Activated CD8-positive, alpha-beta memory T cell treated with anti-CD3 and anti-CD28 coated beads, Interleukin-2, amount 50 U/mL, for 1 hour (primary cell): ENCODE data around the gene DDX27.

Source experiments
- DNase-seq: peaks from one replicate; pipeline ENCODE4 v3.0.0-alpha.2; 2020; ENCODE audit errors: extremely low read depth

Gene DDX27

DNA sequence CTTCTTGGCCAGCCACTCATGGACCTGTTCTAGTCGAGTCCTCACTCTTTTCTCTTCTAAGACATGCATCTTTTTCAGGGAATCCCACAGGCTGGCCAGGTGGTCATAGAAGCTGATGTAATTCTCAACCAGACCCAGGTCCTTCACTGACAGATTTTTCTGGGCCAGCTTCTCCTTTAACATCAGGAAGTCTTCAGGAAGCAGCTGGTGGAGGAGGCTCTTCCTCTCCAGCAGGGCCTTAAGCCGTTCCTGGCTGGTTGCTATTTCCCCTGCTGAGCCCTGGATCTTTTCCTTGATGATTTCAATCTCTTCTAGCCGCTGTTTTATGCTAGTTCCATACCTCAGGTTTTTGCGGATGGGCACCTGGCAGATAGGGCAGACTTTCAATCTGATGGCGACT is 28.6 kb downstream of the DDX27 start:
- no peak for DNase-seq

DNA sequence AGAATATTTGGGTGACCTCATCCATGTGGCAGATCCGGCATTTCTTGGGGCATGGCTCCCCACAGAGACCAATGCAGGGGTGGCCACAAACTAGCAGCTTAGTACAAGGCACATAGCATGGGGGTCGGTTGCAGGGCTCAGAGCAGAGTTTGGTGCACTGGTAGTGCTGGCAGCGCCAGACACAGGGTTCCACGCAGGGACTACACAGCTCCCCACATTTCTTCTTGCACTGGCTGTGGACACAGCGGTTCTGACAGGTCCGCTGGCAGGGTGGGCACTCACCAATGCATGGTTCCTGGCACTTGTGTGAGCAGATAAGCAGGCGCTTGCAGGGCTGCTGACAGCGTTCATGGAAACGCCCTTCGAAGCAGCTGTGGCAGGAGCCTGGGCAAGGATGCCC is 29.1 kb downstream of the DDX27 start:
- DNase-seq = no peak

DNA sequence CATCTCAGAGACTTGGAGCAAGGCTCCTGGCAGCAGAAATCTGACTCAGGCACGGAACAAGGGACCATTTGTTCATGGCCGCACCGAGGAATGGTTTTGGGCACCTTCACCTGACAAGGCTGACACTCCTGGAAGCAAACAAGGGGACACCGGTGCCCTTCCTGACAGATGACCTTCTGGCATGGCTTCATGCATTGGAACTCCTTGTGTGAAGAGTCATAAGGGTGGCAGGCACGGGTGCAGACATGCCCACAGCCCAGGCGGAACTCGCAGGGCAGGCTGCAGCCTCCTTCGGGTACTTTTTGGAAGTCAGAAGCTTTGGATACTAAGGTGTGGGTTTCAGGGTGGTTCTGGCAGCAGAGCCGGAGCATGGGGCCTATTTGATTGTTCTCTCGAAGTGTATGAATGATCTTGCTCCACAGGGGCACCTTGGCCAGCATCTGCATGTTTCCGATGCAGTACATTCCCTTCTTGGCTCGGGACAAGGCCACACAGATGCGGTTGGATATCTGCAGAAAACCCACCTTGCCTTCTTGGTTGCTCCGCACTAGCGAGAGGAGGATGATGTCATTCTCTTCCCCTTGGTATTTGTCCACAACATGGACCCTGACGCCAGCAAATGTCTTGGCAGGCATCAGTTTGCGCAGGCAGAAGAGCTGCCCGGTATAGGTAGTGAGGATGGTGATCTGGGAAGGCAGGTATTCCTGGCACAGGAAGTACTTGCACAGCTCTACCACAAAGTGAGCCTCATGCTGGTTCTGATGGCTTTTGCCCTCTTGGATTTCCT is 29.9 kb downstream of the DDX27 start:
- DNase-seq = no peak

DNA sequence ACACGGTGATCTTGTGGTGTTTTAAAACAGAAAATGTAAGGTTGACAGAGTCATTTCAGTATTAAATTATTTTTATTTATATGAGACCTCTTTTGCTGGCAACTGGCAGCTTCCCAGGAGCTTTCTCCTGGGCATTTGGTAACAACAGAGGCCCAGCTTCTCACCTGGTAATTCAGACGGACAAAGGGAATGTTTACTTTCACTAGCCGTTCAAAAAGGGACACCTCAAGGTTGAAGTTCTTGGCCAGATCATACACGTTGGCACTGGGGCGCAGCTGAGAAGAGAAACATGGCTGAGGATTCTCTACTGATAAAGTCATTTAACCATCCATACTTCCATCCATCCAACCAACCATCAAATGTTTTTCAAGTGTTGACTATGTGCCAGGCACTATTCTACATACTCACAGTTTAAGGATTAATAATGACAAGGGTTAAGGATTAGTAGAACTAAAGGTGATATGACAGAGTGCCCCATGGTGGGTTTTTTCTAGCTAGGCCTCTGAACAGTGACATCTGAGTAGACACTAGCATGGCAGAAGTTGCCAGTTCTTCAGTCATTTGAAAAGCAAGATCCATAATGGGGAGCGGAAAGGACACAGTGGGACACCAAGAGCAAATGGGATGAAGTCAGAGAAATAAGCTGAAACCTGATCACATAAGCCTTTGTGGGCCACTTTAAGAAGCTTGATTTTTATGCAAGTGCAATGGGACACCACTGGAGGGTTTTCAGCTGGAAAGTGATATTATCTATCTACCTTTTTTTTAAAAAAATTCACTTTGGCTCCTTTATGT is 33.5 kb downstream of the DDX27 start:
- DNase-seq = no peak

DNA sequence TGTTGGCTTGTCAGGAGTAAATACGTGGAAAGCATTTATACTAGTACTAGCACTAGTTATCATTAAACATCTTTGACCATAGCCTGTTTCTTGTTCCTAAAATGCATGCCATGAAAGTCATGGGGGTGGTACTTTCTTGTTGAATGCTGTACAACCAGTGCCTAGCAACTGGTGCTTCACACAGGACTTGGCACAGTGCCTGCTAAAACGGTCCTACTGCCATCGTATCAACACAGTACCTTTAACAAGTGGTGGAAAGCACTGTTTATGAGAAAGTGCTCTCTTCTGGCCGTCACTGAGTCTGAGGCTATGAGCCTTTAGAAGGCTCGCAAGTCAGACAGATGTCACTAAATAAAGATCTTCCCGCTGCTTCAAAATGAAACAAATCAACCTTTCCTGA is 37.0 kb downstream of the DDX27 start:
- no peak for DNase-seq

DNA sequence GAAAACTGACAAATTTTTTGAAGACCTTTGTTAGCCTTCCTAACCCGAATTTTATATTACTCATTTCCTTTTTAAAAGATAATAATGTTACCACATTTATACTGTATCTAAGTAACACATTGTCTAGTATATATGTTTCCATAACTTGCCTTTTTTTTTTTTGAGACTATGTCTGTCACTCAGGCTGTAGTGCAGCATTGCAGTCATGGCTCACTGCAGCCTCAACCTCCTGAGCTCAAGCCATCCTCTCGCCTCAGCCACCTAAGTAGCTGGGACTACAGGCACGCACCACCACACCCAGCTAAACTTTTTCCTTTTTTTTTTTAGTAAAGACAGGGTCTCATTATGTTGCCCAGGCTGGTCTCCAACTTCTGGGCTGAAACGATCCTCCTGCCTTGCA is 40.1 kb downstream of the DDX27 start:
- no peak for DNase-seq

DNA sequence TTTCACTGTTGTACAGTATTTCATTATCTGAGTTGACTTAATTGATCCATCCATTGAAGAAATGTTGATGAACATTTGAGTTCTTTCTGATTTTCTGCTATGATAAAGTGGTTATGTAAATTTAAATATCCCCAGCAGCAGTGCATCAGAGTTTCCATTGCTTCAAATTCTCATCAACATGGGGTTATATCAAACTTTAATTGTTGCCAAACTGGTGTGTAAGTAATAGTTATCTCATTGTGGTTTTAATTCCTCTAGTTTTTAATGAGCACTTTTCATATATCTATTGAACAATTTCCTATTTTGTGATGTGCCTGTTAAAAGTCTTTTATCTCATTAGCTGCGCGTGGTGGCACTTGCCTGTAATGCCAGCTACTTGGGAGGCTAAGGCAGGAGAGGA is 40.6 kb downstream of the DDX27 start:
- no peak for DNase-seq

DNA sequence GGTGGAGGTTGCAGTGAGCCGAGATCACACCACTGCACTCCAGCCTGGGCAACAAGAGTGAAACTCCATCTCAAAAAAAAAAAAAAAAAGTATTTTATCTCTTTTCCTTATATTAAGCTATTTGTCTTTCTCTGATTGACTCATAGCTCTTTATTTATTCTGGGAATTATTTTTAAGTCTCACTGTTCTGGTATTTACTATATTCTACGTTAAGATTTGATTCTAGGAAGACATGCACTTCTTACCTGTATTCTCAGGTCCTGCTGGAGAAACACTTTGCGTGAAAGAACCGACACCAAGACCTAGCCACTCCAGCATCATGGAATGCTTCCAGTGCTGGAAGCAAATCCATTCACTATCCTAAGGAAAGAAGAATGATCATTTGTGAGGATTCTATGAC is 41.0 kb downstream of the DDX27 start:
- no peak for DNase-seq

DNA sequence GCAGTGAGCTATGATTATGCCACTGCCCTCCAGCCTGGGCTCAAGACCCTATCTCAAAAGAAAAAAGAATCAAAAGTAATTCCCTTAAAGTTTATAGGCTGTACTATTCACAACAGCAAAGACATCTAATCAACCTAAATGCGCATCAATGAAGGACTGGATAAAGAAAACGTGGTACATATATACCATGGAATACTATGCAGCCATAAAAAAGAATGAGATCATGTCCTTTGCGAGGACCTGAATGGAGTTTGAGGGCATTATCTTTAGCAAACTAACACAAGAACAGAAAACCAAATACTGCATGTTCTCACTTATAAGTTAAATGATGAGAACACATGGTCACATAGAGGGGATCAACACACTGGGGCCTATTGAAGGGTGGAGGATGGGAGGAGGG is 42.0 kb downstream of the DDX27 start:
- no peak for DNase-seq

DNA sequence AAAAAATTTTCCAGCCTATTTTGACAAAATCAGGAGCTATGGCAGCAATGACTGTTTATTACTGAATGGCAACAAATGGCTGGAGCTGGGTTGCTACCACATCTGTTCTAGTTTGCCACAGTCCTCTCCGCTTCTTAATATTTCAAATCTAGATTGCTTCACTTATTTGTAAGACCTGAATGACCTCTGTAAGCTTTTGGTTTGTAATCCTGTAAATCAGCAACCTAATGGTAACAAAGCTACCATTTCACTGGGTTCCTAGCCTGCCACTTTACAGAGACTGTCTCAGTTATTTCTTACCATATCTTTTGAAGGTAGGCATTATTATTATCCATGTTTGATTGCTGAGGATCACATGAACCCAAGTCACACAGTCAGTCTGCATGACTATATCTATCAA is 43.2 kb downstream of the DDX27 start:
- no peak for DNase-seq

DNA sequence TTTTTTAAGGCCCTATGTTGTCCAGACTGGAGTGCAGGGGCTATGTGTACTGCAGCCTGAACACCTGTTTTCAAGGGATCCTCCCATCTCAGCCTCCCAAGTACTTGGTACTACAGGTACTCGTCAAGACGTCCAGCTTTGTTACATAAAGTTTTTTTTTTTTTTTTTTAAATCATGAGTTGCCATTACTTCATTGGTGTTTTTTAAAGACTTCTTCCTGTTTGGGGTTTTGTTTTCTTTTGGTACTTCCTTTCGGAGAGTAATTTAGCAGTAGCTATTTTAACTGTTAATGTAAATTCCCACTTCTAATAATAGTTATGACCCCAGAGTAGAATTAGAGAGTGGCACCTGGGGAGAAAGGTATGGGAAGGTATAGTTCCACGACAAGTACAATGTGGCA is 48.1 kb downstream of the DDX27 start:
- no peak for DNase-seq

DNA sequence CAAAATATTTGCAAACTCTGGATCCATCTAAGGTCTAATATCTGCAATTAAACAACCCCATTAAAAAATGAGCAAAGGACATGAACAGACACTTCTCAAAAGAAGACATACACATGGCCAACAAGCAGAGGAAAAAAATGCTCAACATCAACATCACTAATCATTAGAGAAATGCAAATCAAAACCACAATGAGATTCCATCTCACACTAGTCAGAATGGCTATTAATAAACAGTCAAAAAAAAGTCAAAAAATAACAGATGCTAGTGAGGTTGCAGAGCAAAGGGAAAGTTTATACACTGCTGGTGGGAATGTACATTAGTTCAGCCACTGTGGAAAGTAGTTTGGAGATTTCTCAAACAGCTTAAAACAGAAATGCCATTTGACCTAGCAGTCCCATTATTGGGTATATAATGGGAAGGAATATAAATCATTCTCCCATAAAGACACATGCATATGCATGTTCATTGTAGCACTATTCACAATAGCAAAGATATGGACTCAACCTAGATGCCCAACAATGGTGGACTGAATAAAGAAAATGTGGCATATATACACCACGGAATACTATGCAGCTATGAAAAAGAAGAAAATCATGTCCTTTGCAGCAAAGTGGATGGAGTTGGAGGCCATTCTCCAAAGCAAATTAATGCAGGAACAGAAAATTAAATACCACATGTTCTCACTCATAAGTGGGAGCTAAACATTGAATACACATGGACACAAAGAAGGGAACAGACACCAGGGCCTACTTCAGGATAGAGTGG is 49.6 kb downstream of the DDX27 start:
- no peak for DNase-seq

DNA sequence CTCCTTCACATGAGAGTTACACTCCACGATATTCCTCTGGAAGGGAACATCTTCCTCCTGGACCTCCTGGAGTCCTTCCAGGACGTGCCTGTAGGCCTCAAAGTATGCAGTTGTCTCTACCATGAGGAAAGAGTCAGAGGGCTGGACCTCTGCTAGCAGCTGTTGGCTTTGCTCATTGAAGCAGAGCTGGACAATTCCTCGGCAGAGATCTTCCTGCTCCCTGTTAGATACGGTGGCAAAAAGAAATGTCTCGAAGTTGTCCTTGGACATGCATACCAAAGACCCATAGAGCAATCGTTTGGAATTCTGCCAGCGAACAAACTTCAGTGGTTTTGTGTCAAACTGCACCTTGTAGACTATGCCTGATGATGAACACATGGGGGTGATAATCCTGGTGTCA is 51.0 kb downstream of the DDX27 start:
- no peak for DNase-seq

DNA sequence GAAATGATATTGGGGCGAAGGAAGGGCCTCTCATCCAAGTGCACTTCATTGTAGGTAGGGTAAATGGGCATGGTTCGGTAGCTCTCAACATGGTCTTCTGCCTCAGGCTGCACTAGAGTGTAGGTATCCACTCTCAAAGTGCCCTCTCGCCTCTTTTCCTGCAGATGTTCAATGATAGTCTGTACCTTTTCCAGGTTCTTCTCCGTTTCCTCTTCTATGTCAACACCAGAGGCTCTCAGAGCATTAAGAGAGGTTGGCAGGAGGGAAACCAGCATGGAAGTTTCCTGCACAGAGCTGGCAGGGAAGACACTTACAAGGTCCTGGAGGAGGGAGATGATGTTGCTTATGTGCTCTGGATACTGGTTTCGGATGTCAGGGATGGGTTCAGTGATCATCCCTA is 51.5 kb downstream of the DDX27 start:
- no peak for DNase-seq

DNA sequence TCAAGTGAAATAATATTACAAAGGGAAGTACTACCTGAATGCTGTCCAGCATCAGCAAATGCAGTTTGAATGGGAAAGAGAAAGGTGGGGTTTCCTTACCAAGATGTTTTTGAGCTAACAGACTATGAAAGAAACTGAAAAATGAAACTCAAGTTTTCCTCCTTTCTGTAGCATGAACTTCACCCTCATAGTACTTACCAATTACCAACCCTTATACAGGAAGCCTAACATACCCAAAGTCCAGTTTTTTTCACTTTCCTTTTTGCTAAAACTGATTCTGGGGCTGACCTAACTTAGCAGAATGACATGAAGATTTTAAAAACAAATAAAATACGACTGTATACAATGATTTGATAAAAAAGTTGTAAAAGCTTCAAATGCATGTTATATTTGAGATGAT is 53.4 kb downstream of the DDX27 start:
- no peak for DNase-seq

DNA sequence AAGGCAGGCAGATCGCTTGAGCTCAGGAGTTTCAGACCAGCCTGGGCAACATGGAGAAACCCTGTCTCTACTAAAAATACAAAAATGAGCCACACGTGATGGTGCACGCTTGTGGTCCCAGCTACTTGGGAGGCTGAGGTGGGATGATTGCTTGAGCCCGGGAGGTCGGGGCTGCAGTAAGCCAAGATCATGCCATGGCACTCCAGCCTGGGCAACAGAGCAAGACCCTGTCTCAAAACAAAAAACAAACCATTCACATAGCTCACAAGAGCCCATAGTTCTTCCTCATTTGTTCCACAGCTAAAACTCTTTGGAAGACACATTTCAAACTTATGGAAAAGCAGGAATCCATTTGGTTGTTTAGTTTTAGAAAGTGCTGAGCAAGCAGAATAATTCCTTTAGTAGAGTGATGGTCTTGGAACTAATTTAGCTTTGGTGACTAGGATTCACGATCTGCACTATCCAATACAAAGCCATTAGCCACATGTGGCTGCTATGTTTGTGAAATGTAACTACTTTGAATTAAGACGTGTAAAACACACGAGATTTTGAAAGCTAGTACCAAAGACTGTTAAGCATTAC is 54.6 kb downstream of the DDX27 start:
- no peak for DNase-seq

DNA sequence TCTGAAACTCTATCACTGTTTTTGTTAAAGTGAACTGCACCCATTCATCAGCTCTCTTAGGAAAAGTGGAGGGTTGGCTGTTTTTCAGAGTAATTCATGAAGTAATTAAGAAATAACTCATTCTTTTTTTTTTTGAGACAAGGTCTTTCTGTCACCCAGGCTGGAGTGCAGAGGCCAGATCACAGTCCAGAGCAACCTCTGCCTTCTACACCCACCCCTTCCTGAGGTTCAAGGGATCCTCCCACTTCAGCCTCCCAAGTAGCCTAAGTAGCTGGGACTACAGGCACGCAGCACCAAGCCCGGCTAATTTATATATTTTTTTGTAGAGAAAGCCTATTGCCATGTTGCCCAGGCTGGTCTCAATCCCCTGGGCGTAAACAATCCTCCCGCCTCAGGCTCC is 56.0 kb downstream of the DDX27 start:
- no peak for DNase-seq

DNA sequence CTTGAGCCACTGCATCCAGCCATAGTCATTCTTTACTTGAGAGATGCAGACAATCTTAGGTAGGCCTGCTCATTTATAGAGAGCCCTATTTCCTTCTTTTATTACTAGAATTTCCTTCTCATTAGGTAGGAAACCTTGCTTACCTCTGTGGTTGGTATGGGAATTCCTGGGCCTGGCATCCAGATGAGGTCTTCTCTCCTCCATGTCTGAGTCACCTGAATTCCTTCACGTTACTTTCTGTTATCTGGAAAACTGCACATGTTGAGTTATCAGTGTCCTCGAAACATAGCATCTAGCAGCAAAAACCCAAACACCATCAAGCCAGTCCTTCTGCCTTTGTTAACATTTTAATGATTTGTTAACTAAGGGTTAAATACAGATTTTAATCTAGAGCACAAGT is 56.4 kb downstream of the DDX27 start:
- no peak for DNase-seq

DNA sequence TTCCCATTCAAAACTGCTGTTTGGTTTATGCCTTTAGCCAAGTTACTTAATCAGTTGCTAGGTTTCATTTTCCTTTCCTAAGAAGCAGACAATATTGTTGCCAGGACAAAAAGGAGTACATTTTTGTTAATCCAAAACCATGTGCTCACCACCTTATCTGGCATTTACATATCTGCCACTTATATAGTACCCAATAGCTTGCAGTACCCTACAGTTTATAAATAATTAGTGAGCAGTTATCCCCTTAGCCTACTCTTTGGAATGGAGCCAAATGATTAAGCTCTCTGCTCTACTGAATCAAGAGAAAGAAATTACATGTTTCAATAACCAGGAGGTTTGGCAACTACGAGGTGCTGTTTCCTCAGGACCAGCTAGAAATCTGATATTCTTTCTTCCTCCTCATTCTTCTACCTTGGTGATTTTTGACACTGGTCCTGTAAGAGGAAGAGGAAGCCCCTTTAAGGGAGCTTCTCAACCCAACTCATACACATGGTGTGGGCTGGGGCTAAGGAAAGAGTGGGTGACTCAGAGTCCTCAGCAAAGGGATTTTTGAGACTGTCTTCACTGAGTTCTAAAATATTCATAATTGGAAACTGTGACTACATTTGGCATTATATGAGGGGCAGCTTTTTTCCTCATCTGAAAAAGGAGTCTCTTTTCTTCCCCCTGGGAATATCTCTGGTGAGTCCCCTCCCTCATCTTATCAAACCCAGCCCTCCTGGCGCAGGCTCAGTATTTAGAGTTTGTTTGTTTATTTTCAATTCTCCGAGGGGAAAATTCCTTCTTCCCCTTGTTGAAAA is 57.1 kb downstream of the DDX27 start:
- peak; percentile 32 for DNase-seq

DNA sequence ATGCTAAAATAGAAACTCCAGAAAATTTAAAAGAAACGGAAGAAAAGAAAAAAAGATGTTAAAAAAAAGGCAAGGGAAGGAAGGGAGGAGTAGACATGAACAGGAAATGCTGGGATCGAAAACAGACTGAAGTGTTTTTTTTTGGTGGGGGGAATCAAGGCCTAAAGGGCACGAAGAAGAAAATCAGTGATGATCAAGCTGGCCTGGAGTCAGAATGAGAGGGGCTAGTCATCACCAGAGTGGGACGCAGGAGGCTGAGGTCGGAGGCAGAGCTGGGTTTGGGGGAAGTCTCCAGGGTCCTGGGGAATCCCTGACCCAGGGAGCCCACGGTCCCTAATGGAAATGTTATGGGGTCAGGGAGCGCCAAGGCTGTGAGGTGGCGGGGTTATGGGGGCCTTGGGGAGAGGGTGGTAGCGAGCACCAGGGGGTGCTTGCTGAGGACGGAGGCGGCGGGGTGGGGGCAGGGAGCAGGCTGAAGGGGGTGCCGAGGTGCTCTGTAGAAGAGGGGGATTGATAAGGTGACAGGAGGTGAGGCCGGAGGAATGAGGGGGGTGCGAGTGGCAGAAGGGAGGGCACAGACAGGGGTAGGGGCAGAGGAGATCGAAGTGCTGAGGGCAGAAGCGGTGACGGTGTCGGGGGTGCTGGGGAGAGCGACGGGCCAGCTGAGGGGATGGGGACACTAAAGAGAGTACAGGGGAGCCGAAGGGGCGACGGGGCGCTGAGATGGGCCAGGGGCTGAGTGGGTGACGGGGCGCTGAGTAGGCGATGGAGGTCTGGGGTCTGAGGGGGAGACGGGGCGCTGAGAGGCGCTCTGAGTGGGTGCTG is 58.0 kb downstream of the DDX27 start:
- DNase-seq = no peak

DNA sequence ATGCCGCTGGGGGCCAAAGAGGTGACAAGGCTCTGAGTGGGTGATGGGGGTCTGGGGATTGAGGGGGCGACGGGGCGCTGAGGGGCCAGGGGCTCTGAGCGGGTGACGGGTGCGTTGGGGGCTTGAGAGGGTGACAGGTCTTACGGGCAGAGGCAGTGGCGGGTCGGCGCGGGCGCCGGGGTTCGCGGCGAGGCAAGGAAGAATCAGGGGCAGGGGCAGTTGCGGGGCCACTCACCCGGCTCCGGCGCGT is 58.5 kb downstream of the DDX27 start:
- no peak for DNase-seq
